MCF 10A (cell line): Measurements from ENCODE around the gene SERPINA1. TPM values are rescaled to one million over a fixed set of nuclear protein-coding genes. Genes with fewer than 3 reads are reported as not detected.
"Not testable (repeated sequence)": the region's sequence is repeated elsewhere in the genome, so short reads cannot be mapped to it uniquely, and the experiment has no call there.

Experiments
- BruUV-seq: library from RNA; stranded (reverse); fragments of 400-500 nt; replicated peaks from 2 replicates; lab custom pipeline; 2021; lab: Mats Ljungman, UMichigan
- CTCF ChIA-PET: fragments of 300-600 bp; sonication (Branson Sonifier 250); formaldehyde crosslinking; extraction: SDS; loops from one replicate; lab custom pipeline; 2021; ENCODE audit warnings: antibody characterized with exemption, inconsistent platforms; lab: Yijun Ruan, JAX
- POLR2A ChIA-PET: fragments of 300-600, 350-650 bp; sonication (Branson Sonifier 250); formaldehyde crosslinking; extraction: SDS; loops from one replicate; lab custom pipeline; 2020; ENCODE audit warnings: antibody characterized with exemption, inconsistent platforms; lab: Yijun Ruan, JAX
- DNase-seq: peaks from one replicate; pipeline ENCODE4 v3.0.0-alpha.2; 2018; ENCODE audit not compliant: unreplicated experiment
- H3K27ac Mint-ChIP-seq: one replicate; pipeline ENCODE4 v1.8.0; 2022; ENCODE audit warnings: mild to moderate bottlenecking, low read depth, mixed read lengths; ENCODE audit not compliant: unreplicated experiment
- H3K27me3 Mint-ChIP-seq: one replicate; pipeline ENCODE4 v1.8.0; 2022; ENCODE audit warnings: mixed read lengths; ENCODE audit not compliant: insufficient read depth, unreplicated experiment
- H3K36me3 Mint-ChIP-seq: one replicate; pipeline ENCODE4 v1.8.0; 2022; ENCODE audit warnings: mild to moderate bottlenecking, moderate library complexity, mixed read lengths; ENCODE audit not compliant: insufficient read depth, unreplicated experiment
- H3K4me1 Mint-ChIP-seq: one replicate; pipeline ENCODE4 v1.8.0; 2022; ENCODE audit warnings: mixed read lengths; ENCODE audit not compliant: insufficient read depth, unreplicated experiment
- H3K4me3 Mint-ChIP-seq: one replicate; pipeline ENCODE4 v1.8.0; 2022; ENCODE audit warnings: mild to moderate bottlenecking, moderate library complexity, mixed read lengths; ENCODE audit not compliant: unreplicated experiment
- H3K9me3 Mint-ChIP-seq: one replicate; pipeline ENCODE4 v1.8.0; 2022; ENCODE audit warnings: mixed read lengths; ENCODE audit not compliant: unreplicated experiment
- intact Hi-C: fragments of 100-400 bp; cut with micrococcal nuclease; formaldehyde crosslinking; loops from 2 replicates; pipeline ENCODE4 v1.14.1; 2022
- total RNA-seq: library from RNA; stranded (reverse); gene quantifications from 2 replicates; pipeline ENCODE4 v1.2.3, GENCODE V29; 2022
- TF ChIP-seq, protein P1 (sequence below): fragments of 200-600 bp; IDR thresholded peaks from one replicate; pipeline ENCODE4 v1.8.0; 2022; ENCODE audit warnings: antibody characterized with exemption, mild to moderate bottlenecking; ENCODE audit not compliant: unreplicated experiment

SERPINA1 gene
- total RNA-seq, 1 experiment from 2014 or later: 42.5 TPM

DNA sequence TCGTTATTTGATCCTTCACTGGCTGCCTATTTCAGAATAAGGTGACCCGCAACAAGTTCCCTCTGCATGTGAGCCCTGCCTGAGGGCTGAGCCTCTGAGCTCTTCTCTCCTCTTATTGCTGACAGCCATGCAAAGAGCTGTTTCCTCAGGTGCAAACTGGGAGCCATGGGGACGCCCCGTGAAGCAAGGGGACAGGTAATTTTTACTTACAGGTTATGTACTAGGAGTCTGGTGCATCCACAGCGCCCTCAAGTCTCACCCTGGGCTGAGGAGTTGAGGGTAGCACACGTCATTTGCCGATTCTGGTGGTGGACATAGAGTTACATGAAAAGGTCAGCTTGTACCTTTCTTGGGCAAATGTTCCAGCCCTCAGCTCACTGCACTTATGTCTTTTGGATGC, 39.1 kb downstream of the SERPINA1 start:
- TF ChIP-seq, protein P1, sequence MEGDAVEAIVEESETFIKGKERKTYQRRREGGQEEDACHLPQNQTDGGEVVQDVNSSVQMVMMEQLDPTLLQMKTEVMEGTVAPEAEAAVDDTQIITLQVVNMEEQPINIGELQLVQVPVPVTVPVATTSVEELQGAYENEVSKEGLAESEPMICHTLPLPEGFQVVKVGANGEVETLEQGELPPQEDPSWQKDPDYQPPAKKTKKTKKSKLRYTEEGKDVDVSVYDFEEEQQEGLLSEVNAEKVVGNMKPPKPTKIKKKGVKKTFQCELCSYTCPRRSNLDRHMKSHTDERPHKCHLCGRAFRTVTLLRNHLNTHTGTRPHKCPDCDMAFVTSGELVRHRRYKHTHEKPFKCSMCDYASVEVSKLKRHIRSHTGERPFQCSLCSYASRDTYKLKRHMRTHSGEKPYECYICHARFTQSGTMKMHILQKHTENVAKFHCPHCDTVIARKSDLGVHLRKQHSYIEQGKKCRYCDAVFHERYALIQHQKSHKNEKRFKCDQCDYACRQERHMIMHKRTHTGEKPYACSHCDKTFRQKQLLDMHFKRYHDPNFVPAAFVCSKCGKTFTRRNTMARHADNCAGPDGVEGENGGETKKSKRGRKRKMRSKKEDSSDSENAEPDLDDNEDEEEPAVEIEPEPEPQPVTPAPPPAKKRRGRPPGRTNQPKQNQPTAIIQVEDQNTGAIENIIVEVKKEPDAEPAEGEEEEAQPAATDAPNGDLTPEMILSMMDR: no peak
- ChIA-PET CTCF (no interaction called here), POLR2A (no interaction called here)
- intact Hi-C loops: no loop called here
- H3K36me3 Mint-ChIP-seq: no peaks in the 10 kb centered on the region
- H3K27me3 Mint-ChIP-seq: no peaks in the 10 kb centered on the region
- DNase-seq: no peak
- H3K9me3 Mint-ChIP-seq: peaks cover 9% of the 10 kb centered on the region
- H3K27ac Mint-ChIP-seq: no peak overlapping the region
- peaks cover 17% of the 10 kb centered on the region for H3K4me1 Mint-ChIP-seq
- H3K4me3 Mint-ChIP-seq: no peak overlapping the region
- BruUV-seq: no TSS peak

DNA sequence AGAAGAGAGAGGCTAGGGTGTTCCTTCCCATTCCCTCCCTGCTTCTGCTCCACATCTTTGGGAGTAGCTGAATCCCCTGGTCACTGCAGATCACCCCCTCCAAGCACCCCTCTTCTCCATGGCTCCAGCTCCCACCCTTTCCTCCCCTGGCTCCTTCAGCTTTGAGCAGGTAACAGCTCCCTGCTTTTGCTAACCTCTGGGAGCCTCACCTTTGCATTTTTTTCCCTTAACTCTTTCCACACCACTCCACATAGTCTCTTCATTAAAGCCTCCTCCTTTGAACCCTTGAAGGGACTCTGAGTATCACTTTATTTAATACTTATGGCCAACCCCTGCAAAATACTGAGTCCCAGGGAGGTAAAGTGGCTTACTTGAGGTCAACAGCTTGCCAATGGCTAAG, 39.6 kb downstream of the SERPINA1 start:
- TF ChIP-seq, protein P1: no peak
- ChIA-PET CTCF (interaction anchor here (0.5 to 0.7 kb wide), 2 partner anchors 185 to 252 kb away, joined by 3 to 4 read pairs; no protein-coding TSS in a partner anchor), POLR2A (interaction anchor here (0.6 kb wide), 1 partner anchor 651 kb away, joined by 3 read pairs; no protein-coding TSS in a partner anchor)
- no peak overlapping the region for H3K27ac Mint-ChIP-seq
- intact Hi-C loops: no loop called here
- peaks cover 17% of the 10 kb centered on the region for H3K4me1 Mint-ChIP-seq
- no peak overlapping the region for H3K4me3 Mint-ChIP-seq
- DNase-seq: no peak
- no peaks in the 10 kb centered on the region for H3K27me3 Mint-ChIP-seq
- H3K9me3 Mint-ChIP-seq: peaks cover 9% of the 10 kb centered on the region
- no TSS peak for BruUV-seq
- H3K36me3 Mint-ChIP-seq: no peaks in the 10 kb centered on the region

DNA sequence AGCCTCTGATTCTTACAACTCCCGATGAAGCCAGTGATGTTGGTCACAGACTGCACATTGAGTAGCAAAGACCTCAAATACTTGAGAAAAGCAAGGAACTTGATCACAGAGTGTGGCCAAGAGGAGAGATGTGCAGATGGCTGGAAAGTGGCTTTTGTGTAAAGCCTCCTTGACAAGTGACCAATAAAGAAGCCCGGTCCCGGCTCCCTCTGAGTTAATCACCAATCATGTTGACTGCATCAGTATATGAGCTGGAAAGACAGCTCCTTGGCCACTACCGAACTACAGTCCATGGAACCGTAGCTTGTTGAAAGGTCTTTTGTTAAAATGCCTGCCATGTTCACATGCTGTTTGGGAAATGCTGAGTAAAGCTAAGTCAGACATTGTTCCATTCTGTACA, 41.6 kb downstream of the SERPINA1 start:
- ChIA-PET POLR2A (interaction anchor here (0.6 to 1.2 kb wide), 5 partner anchors 10 to 177 kb away, joined by 3 read pairs; partner anchors contain the start of gene SERPINA1), CTCF (interaction anchor here (0.6 kb wide), 1 partner anchor 53 kb away, joined by 4 read pairs; no protein-coding TSS in a partner anchor)
- no TSS peak for BruUV-seq
- TF ChIP-seq, protein P1: no peak
- Mint-ChIP-seq H3K4me3 (no peak overlapping the region), H3K36me3 (no peaks in the 10 kb centered on the region), H3K4me1 (peaks cover 27% of the 10 kb centered on the region), H3K9me3 (peaks cover 2% of the 10 kb centered on the region), H3K27ac (peak overlapping the region; percentile 21), H3K27me3 (no peaks in the 10 kb centered on the region)
- intact Hi-C loops: no loop called here
- no peak for DNase-seq

DNA sequence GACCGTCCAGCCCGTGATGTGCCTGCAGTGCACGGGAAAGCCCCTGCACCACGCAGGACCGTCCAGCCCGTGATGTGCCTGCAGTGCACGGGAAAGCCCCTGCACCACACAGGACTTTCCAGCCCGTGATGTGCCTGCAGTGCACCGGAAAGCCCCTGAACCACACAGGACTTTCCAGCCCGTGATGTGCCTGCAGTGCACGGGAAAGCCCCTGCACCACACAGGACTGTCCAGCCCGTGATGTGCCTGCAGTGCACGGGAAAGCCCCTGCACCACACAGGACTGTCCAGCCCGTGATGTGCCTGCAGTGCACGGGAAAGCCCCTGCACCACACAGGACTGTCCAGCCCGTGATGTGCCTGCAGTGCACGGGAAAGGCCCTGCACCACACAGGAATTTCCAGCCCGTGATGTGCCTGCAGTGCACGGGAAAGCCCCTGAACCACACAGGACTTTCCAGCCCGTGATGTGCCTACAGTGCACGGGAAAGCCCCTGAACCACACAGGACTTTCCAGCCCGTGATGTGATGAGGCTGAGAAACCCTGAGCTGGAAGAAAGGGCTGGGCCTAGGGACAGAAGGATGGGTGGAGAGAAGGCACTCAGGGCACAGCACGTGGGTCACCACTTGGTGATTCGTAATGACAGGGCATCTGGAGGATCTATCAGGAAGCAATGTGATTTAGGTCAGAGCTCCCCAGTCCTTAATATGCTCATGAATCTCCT, 42.2 kb downstream of the SERPINA1 start:
- BruUV-seq, H3K9me3 Mint-ChIP-seq, intact Hi-C loops, H3K36me3 Mint-ChIP-seq, H3K27me3 Mint-ChIP-seq, H3K4me3 Mint-ChIP-seq: not testable (repeated sequence)
- ChIA-PET CTCF (interaction anchor here (0.6 to 1.0 kb wide), 2 partner anchors 30 to 52 kb away, joined by 3 to 4 read pairs; no protein-coding TSS in a partner anchor), POLR2A (interaction anchor here (0.6 to 1.8 kb wide), 6 partner anchors 9 to 177 kb away, joined by 3 to 15 read pairs (median 3); partner anchors contain the start of gene SERPINA1)
- H3K27ac Mint-ChIP-seq: peak overlapping the region; percentile 21
- peak; percentile 45 for DNase-seq
- peaks cover 33% of the 10 kb centered on the region for H3K4me1 Mint-ChIP-seq
